Stimulated activated CD4-positive, alpha-beta T cell treated with anti-CD3 and anti-CD28 coated beads, Interleukin-1b, Interleukin-23, amount 100 ng/mL, for 1 hour (primary cell): Measurements from ENCODE around the gene TAS2R41.

Experiments
- DNase-seq, 2 donors: peaks; one replicate each; pipeline ENCODE4 v3.0.0-alpha.2; 2020; ENCODE audit warnings: low read depth in 2 of 2

TAS2R41 gene, protein sequence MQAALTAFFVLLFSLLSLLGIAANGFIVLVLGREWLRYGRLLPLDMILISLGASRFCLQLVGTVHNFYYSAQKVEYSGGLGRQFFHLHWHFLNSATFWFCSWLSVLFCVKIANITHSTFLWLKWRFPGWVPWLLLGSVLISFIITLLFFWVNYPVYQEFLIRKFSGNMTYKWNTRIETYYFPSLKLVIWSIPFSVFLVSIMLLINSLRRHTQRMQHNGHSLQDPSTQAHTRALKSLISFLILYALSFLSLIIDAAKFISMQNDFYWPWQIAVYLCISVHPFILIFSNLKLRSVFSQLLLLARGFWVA

DNA sequence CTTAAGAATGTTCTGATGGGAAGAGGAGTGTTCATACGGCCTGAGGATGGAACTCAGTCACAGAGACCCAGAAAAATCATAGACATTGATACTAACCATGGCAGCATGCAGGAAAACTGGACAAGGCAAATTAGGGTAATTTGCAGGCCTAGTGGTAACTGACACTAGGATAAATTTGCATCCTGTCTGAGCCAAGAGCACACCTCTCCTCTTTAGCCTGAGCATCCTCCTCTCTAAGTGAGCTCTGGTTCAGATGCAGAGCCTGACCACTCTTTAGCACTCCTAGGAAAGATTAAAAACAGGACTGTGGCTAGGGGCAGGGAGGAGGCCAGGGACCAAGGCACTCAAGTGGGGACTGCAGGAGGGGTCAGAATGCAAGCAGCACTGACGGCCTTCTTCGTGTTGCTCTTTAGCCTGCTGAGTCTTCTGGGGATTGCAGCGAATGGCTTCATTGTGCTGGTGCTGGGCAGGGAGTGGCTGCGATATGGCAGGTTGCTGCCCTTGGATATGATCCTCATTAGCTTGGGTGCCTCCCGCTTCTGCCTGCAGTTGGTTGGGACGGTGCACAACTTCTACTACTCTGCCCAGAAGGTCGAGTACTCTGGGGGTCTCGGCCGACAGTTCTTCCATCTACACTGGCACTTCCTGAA lies at the start of gene TAS2R41:
Gene TAS2R41 (plus strand): TSS at position 373 of the 650 bp plus-strand sequence. CDS start 0 bp downstream, at position 373.
- DNase-seq = no peak

- DNase-seq = no peak
Measured at GRCh38 chr7:143429770-143430698, 47.6 kb upstream of the TAS2R41 start.

GRCh38 chr7:143431109-143431508 lies 46.6 kb upstream of the TAS2R41 start:
- no peak for DNase-seq

DNA sequence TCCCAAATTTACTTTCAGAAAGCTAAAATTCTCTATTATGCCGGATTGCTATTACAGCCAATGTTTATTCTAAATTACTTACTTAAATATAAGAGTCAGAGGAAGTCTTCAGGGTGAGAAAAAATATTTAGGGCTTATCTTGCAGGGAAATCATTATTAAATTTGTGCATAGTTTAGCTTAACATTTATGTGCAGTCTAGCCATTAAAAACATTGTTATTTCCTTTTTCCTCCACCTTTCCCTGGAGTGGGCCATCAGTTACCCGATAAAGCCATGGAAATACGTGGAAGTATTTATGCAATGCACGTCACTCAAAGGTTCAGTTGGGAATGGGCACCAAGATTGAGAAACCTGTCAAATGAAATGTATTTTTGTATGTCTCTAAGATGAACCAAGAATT lies 43.9 kb upstream of the TAS2R41 start:
- DNase-seq = no peak

DNA sequence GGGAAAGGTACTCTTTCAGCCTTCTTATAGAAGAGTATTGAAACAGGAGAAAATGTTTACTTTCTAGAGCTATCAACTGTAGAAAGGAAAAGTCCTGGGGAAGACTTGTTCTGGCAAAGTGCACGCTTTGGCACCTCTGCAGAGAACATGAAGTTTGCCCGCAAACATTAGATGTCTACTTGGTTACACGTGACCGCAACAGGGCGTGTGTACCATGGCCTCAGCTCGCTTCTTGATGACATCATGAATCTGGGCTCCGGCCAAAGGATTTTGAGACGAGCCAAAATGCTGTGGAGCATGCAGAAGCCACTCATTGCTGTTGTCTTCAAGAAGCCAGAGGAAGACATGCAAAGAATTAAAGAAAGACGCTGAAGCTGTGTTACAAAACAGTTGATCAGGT lies 43.0 kb upstream of the TAS2R41 start:
- DNase-seq = no peak

DNA sequence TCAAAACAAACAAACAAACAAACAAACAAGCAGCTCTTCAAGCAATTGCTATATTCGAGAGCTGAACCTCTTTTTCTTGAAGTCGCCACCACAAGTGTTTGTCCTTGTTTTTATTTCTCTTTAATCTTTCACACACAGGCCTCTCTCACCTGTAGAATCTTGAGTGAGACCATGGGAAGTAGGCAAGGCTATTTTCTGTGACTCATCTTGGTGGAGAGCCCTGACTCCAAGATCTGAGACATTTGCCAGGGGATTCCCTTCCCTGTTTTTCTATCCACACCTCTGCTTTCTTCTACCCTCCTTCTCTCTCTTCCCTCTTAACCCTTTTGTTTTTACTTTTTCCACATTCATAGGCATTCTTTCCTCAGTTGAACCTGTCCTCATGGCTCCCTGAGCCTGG lies 42.4 kb upstream of the TAS2R41 start:
- no peak for DNase-seq

GRCh38 chr7:143436325-143436946 lies 41.2 kb upstream of the TAS2R41 start:
- no peak for DNase-seq

GRCh38 chr7:143437578-143437977 lies 40.1 kb upstream of the TAS2R41 start:
- DNase-seq = no peak

- no peak for DNase-seq
Measured at GRCh38 chr7:143439866-143440265, 37.8 kb upstream of the TAS2R41 start.

GRCh38 chr7:143443153-143443552 lies 34.5 kb upstream of the TAS2R41 start, which contains the start of gene TAS2R60:
Gene TAS2R60 (plus strand): TSS chr7:143443453. CDS start chr7:143443453, 0 bp downstream.
- no peak for DNase-seq

GRCh38 chr7:143444063-143444782 lies 33.5 kb upstream of the TAS2R41 start:
- DNase-seq = no peak

DNA sequence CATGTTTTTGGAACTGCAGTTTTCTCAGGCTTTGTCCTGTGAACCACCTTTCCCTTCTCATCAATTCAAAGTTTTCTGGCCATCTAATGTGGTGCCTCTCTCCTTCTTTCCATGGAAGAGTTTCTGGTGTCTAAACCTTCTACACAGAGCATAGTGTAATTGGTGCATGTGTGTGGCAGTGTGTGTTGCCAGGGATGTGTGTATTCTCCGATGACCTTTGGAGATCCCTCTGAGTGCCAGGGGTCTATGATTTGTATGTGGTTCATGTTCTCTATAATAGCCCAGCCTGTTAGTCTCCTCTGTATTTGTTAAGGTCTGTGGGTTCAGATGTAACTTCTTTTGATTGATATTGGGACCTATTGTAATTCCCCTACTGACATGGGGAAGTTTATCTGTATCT lies 32.9 kb upstream of the TAS2R41 start:
- no peak for DNase-seq

DNA sequence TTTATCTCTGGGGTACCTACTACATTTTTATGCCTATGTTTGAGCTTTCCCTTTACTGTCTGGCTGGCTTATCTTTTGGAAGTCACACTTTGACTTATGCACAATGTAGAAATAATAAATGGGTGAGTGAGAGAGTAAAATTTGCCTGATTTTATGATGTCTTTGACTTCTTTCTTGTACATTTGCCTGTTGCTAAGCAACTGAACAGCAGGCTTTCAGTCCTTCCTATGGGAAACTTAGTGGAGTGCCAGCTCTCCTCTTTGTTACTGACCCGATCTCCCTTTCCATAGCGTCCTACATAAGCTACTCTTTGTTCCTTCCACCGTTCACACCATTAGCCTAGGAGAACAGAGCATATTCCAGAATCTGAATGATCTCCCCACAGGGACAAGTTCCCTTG lies 30.2 kb upstream of the TAS2R41 start:
- no peak for DNase-seq

GRCh38 chr7:143448429-143448828 lies 29.2 kb upstream of the TAS2R41 start:
- no peak for DNase-seq

DNA sequence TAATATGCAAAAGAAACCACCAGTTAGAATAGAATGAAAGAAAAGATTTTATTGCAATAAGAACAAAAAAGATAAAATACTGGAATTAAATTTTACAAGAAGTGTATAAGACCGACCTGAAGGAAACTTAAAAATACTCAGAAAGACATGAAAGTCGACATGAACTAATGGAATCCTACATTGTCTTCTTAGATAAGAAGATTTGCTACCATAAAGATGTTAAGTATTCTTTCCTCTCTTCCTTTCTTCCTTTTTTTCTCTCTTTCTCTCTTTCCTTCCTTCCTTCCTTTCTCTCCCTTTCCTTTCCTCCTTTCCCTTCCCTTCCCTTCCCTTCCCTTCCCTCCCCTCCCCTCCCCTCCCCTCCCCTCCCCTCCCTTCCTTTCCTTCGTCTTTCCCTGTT lies 27.9 kb upstream of the TAS2R41 start:
- DNase-seq = no peak

GRCh38 chr7:143451122-143451521 lies 26.6 kb upstream of the TAS2R41 start:
- no peak for DNase-seq

DNA sequence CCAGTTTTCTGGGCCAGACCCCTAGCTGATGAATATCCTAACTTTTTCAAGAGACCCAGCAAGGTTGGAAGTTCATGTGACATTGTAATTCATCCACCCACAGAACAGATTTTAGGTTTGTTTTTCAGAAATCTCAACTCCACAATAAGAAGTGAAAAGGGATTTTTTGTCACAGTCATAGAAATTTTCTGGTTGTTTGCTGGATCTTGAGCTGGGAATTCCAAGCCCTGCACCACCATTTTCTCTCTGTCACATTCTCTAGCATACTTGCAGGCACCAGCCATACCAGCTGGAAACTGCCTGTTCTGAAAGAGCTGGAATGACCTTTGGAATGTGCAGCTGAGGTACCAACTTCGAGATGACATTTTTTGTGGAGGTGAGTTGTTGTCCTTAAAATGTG lies 25.9 kb upstream of the TAS2R41 start:
- no peak for DNase-seq

DNA sequence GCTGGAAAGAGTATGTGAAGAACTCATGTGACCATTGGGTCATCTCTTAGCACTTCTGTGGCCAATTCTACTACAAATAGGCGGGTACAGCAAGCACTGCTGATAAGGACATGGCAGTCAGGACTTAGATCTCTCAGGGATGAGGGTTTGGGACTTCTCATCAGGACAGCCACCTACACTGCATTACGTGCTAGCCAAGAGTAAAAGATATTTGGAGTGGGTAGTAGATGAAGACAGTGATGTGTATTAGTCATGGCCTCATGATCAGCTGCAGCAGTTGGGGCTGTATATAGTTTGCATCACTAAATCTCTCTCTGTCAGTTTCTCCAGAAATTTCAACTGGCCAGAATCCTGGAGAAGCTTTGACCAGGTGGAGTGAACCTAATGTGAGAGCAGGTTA lies 25.2 kb upstream of the TAS2R41 start:
- DNase-seq = no peak

DNA sequence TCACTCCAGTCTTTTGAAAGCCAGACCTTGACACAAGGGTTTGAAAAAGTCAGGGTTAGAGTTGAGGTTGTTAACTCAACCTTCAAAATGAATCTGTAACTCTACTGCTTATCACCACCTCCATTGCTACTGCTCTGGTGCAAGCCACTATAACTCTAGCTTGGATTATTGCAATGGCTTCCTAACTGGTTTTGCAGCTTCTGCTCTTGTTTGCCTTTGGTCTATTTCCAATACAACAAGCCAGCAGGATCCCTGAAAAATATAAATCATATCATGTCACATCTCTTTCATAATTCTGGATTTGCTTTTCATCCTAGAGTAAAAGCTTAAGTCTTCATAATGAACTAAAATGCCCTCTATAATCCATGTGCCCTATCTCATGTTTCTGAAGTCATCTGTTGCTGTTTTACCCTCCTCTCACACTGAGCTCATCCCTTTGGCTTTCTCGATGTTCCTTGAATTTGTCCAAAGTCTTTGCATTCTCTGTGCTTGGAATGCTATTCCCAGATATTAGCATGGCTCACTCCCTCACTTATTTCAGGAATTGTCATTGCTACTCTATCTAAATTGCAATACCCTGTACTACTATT lies 23.5 kb upstream of the TAS2R41 start:
- no peak for DNase-seq

GRCh38 chr7:143455491-143455890 lies 22.2 kb upstream of the TAS2R41 start:
- DNase-seq = no peak

DNA sequence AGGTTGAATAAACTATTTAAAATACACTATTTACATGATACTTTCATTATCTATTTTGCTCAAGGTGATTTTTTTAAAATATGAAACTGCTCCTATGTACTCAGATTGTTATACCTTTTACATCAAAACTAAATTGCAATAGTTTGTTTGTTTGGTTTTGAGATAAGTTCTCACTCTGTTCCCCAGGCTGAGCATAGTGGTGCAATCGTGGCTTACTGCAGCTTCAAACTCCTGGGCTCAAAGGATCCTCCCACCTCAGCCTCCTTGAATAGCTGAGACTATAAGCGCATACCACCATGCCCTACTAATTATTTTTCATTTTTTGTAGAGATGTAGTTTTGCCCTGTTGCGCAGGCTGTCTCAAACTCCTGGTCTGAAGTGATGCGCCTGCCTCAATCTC lies 21.7 kb upstream of the TAS2R41 start:
- no peak for DNase-seq
